ENCODE results near the gene FAM3A. TPM values are rescaled to one million over a fixed set of nuclear protein-coding genes. Genes with fewer than 3 reads are reported as not detected.
"Not testable (repeated sequence)": the region's sequence is repeated elsewhere in the genome, so short reads cannot be mapped to it uniquely, and the experiment has no call there.

The FAM3A gene
- total RNA-seq, 2 donors from 2014 or later, result 24.5 to 25.4 TPM

GRCh38 chrX:154502098-154502497 is 13.9 kb downstream of the FAM3A start:
- Mint-ChIP-seq H3K9me3 (no peaks in the 10 kb centered on the region), H3K4me1 (no peaks in the 10 kb centered on the region), H3K4me3 (no peak overlapping the region), H3K27me3 (no peaks in the 10 kb centered on the region), H3K27ac (no peak overlapping the region), H3K36me3 (ENCODE audit: low read depth) (peaks cover 5% of the 10 kb centered on the region)
- no peak for ATAC-seq (replicated peaks)

GRCh38 chrX:154501423-154501822 is 14.6 kb downstream of the FAM3A start:
- H3K4me1 Mint-ChIP-seq; H3K27ac Mint-ChIP-seq; H3K4me3 Mint-ChIP-seq; ATAC-seq (replicated peaks); H3K36me3 Mint-ChIP-seq (ENCODE audit: low read depth); H3K9me3 Mint-ChIP-seq; H3K27me3 Mint-ChIP-seq: not testable (repeated sequence)

- H3K27ac Mint-ChIP-seq; ATAC-seq (replicated peaks); H3K36me3 Mint-ChIP-seq (ENCODE audit: low read depth): not testable (repeated sequence)
Measured at GRCh38 chrX:154496591-154497137, 19.4 kb downstream of the FAM3A start.

GRCh38 chrX:154495472-154495922 is 20.5 kb downstream of the FAM3A start:
- Mint-ChIP-seq H3K27me3 (no peaks in the 10 kb centered on the region), H3K4me3 (no peak overlapping the region), H3K27ac (no peak overlapping the region), H3K4me1 (no peaks in the 10 kb centered on the region), H3K9me3 (no peaks in the 10 kb centered on the region), H3K36me3 (ENCODE audit: low read depth) (no peaks in the 10 kb centered on the region)
- ATAC-seq (replicated peaks), result no peak

More at GRCh38 chrX:154496591-154497137, 19.4 kb downstream of the FAM3A start:
- not testable (repeated sequence) for H3K4me1 Mint-ChIP-seq, H3K4me3 Mint-ChIP-seq, H3K27me3 Mint-ChIP-seq, H3K9me3 Mint-ChIP-seq

GRCh38 chrX:154494715-154495114 is 21.3 kb downstream of the FAM3A start:
- Mint-ChIP-seq H3K27me3 (no peaks in the 10 kb centered on the region), H3K4me3 (no peak overlapping the region), H3K9me3 (no peaks in the 10 kb centered on the region), H3K36me3 (ENCODE audit: low read depth) (no peaks in the 10 kb centered on the region), H3K27ac (no peak overlapping the region), H3K4me1 (no peaks in the 10 kb centered on the region)
- ATAC-seq (replicated peaks), result no peak

- no peaks in the 10 kb centered on the region for H3K9me3 Mint-ChIP-seq
- no peaks in the 10 kb centered on the region for H3K27me3 Mint-ChIP-seq
- H3K4me1 Mint-ChIP-seq, result peaks cover 3% of the 10 kb centered on the region
- peaks cover 12% of the 10 kb centered on the region for H3K36me3 Mint-ChIP-seq (ENCODE audit: low read depth)
- peak within 1 kb of the TSS; percentile 91 for H3K4me3 Mint-ChIP-seq
- H3K27ac Mint-ChIP-seq, result peak within 1 kb of the TSS; percentile 88
- ATAC-seq (replicated peaks), result peak; percentile 94
Measured at GRCh38 chrX:154490414-154491083, 25.5 kb downstream of the FAM3A start, which contains the start of gene SLC10A3. Gene SLC10A3, minus strand, starts transcription at chrX:154490629. Its CDS starts 1,689 bp downstream, at chrX:154488940.

- peak overlapping the region; percentile 88 for H3K27ac Mint-ChIP-seq
- peak; percentile 24 for ATAC-seq (replicated peaks)
- H3K4me1 Mint-ChIP-seq, result peaks cover 3% of the 10 kb centered on the region
- no peaks in the 10 kb centered on the region for H3K27me3 Mint-ChIP-seq
- no peaks in the 10 kb centered on the region for H3K9me3 Mint-ChIP-seq
- peaks cover 17% of the 10 kb centered on the region for H3K36me3 Mint-ChIP-seq (ENCODE audit: low read depth)
- H3K4me3 Mint-ChIP-seq, result peak overlapping the region; percentile 91
Measured at GRCh38 chrX:154490021-154490413, 26.0 kb downstream of the FAM3A start.

- Mint-ChIP-seq H3K36me3 (ENCODE audit: low read depth) (peaks cover 25% of the 10 kb centered on the region), H3K4me1 (peaks cover 3% of the 10 kb centered on the region), H3K27ac (no peak overlapping the region), H3K27me3 (no peaks in the 10 kb centered on the region), H3K9me3 (no peaks in the 10 kb centered on the region), H3K4me3 (peak overlapping the region; percentile 91)
- no peak for ATAC-seq (replicated peaks)
Measured at GRCh38 chrX:154489182-154489581, 26.9 kb downstream of the FAM3A start.

GRCh38 chrX:154488336-154489075 is 27.5 kb downstream of the FAM3A start:
- Mint-ChIP-seq H3K9me3 (no peaks in the 10 kb centered on the region), H3K4me3 (peak overlapping the region; percentile 91), H3K27ac (no peak overlapping the region), H3K27me3 (no peaks in the 10 kb centered on the region), H3K36me3 (ENCODE audit: low read depth) (peaks cover 32% of the 10 kb centered on the region), H3K4me1 (peaks cover 3% of the 10 kb centered on the region)
- no peak for ATAC-seq (replicated peaks)

GRCh38 chrX:154487518-154488290 is 28.3 kb downstream of the FAM3A start:
- H3K4me3 Mint-ChIP-seq, result peak overlapping the region; percentile 64
- no peaks in the 10 kb centered on the region for H3K27me3 Mint-ChIP-seq
- H3K4me1 Mint-ChIP-seq, result peaks cover 3% of the 10 kb centered on the region
- H3K27ac Mint-ChIP-seq, result no peak overlapping the region
- peaks cover 35% of the 10 kb centered on the region for H3K36me3 Mint-ChIP-seq (ENCODE audit: low read depth)
- ATAC-seq (replicated peaks), result no peak
- H3K9me3 Mint-ChIP-seq, result no peaks in the 10 kb centered on the region

- Mint-ChIP-seq H3K4me3 (peak within 1 kb of the TSS; percentile 66), H3K4me1 (peaks cover 8% of the 10 kb centered on the region), H3K27ac (no peak within 1 kb of the TSS), H3K36me3 (ENCODE audit: low read depth) (peaks cover 35% of the 10 kb centered on the region), H3K9me3 (no peaks in the 10 kb centered on the region), H3K27me3 (no peaks in the 10 kb centered on the region)
- ATAC-seq (replicated peaks), result peak; percentile 27
Measured at GRCh38 chrX:154486396-154487207, 29.4 kb downstream of the FAM3A start, which contains the start of gene UBL4A. Gene UBL4A, minus strand, starts transcription at chrX:154486615. Its CDS starts 31 bp downstream, at chrX:154486584.

GRCh38 chrX:154486052-154486395 is 30.0 kb downstream of the FAM3A start:
- Mint-ChIP-seq H3K4me1 (peaks cover 8% of the 10 kb centered on the region), H3K36me3 (ENCODE audit: low read depth) (peaks cover 35% of the 10 kb centered on the region), H3K27ac (no peak overlapping the region), H3K27me3 (no peaks in the 10 kb centered on the region), H3K4me3 (peak overlapping the region; percentile 66), H3K9me3 (no peaks in the 10 kb centered on the region)
- ATAC-seq (replicated peaks), result no peak

GRCh38 chrX:154485150-154486051 is 30.6 kb downstream of the FAM3A start:
- Mint-ChIP-seq H3K27me3 (no peaks in the 10 kb centered on the region), H3K27ac (no peak overlapping the region), H3K4me1 (peaks cover 8% of the 10 kb centered on the region), H3K4me3 (peak overlapping the region; percentile 66), H3K9me3 (no peaks in the 10 kb centered on the region), H3K36me3 (ENCODE audit: low read depth) (peaks cover 35% of the 10 kb centered on the region)
- ATAC-seq (replicated peaks), result no peak
